Sciatic nerve (tissue), 2 donors: ENCODE data around the gene C11orf97. TPM values are rescaled to one million over a fixed set of nuclear protein-coding genes. Genes with fewer than 3 reads are reported as not detected.
A peak's percentile ranks its signal among the peaks of the same experiment; 100 is the strongest.
"Not testable (repeated sequence)": the region's sequence is repeated elsewhere in the genome, so short reads cannot be mapped to it uniquely, and the experiment has no call there.

Source experiments
- ATAC-seq: fragments of 200-7000 bp; cut with Tn5 transposase; one replicate; pipeline ENCODE4 v1.9.1; 2020; ENCODE audit warnings: mild to moderate bottlenecking, moderate library complexity
- DNase-seq: peaks from one replicate; pipeline ENCODE4 v3.0.0-alpha.2; 2020; ENCODE audit warnings: low spot score
- intact Hi-C: fragments of 100-400 bp; cut with DNase I; formaldehyde crosslinking; loops from one replicate; pipeline ENCODE4 v1.14.2; 2022
- total RNA-seq: library from RNA; stranded (reverse); fragmentation: NEBNext Ultra II Directional; extraction: Animal tissue kit (Norgen Biotek cat#: 25700); gene quantifications from one replicate; pipeline ENCODE4 v1.2.1, GENCODE V29; 2021
- donor health status: DM: no; HTN: no; CAD: no.
- donor health status: DM: no; HTN: no; CAD: no.

The C11orf97 gene
- total RNA-seq, 1 donor from 2014 or later = not detected

GRCh38 chr11:94546886-94547285 is 34.6 kb downstream of the C11orf97 start:
- intact Hi-C loops = no loop called here
- no peak for ATAC-seq
- no peak for DNase-seq

DNA sequence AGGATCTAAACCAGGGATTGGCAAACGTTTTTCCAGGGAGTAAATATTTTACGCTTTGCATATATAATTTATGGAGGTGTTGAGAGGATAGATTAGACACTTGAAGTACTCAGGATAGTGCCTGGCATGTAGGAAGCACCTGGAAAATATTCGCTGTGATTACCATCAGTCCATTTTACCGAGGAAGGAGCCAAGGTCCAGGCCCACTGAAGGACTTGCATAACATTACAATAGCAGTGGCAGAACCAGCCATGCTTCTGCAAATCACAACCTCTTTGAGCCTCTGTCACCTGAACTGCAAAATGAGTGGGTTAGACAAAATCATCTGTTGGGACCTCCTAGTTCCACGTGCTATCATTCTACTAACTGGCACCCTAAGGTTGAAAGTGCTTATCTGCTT is 36.9 kb downstream of the C11orf97 start:
- intact Hi-C loops = no loop called here
- ATAC-seq = no peak
- no peak for DNase-seq

GRCh38 chr11:94550513-94550912 is 38.3 kb downstream of the C11orf97 start:
- no peak for DNase-seq
- no peak for ATAC-seq
- intact Hi-C loops = no loop called here

DNA sequence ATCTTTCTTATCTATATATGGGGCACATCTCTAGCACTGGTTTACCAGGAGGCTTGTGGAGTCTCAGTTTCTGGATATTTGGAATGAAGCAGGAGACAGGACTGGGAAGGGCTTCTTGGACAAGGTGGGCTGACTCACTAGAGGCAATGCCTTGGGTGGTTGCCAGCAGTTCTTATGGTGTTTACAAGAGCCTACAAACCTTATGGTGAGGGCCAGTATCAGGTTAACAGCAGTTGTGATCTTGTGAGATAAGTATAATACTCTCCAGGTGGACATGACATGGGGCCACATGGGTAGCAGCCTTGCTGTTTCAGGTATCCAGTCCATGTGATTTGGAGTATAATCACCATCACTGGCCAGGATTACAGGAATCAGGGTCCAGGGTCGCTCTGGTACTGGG is 41.7 kb downstream of the C11orf97 start:
- intact Hi-C loops = no loop called here
- no peak for ATAC-seq
- no peak for DNase-seq

- DNase-seq, intact Hi-C loops, ATAC-seq: not testable (repeated sequence)
Measured at GRCh38 chr11:94555752-94556329, 43.6 kb downstream of the C11orf97 start.

DNA sequence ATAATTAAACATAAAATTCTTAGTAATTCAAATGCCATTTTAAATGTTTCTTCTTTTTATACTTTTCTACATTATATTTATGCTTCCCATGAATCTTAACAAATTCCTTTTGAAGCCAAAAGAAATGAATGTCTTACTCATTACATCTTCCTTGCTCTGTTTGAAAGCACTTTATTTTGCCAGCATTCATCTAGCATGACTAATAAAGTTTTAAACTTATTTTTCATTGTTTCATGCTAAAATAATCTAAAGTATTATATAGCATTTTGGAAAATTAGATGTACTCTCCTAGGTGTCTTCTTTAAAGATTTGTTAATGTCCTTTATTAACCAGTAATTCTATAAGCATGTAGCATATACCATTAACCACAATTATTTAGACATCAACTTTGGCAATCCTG is 45.2 kb downstream of the C11orf97 start:
- ATAC-seq = no peak
- no peak for DNase-seq
- intact Hi-C loops = no loop called here

- ATAC-seq = no peak
- intact Hi-C loops = no loop called here
Measured at GRCh38 chr11:94557992-94558391, 45.7 kb downstream of the C11orf97 start.

GRCh38 chr11:94558468-94558867 is 46.2 kb downstream of the C11orf97 start:
- intact Hi-C loops = no loop called here
- DNase-seq (no peak), ATAC-seq (no peak)

More at GRCh38 chr11:94557992-94558391, 45.7 kb downstream of the C11orf97 start:
- DNase-seq = no peak

GRCh38 chr11:94558932-94559331 is 46.7 kb downstream of the C11orf97 start:
- DNase-seq (no peak), ATAC-seq (no peak)
- intact Hi-C loops = no loop called here

DNA sequence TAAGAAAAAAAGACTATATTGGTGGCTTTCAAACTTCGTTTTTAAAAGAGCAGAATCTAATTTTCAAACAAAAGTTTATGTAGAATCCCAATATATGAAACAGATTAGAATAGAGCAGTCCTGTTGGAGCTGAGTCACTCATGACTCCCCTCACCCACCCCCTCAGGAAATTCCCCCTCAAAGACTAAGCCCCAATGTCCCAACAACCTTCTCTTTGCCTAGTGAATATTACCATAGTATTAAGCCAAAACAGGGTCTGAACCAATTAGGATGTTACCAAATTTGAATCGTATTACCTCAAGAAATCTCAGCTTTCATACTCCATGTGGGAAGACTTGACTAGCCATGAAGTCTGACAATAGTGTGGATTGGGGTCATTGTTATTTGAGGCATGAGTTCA is 47.1 kb downstream of the C11orf97 start:
- ATAC-seq = no peak
- intact Hi-C loops = no loop called here
- DNase-seq = no peak

DNA sequence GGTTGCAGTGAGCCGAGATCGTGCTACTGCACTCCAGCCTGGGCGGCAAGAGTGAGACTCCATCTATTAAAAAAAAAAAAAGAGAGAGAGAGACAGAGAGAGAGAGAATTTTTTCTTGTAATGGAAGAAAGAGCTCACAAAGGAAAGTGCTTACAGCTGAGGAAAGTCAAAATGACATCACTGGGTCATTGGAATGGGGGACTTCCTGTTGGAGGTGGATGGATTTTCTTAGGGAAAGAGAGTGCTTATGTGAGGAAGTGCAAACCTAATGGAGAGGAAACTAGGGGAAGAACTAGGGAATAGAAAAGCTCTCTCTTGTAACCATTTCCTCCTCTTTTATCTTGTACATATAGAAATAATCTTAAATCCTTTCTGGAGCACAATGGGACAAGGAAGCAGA is 48.6 kb downstream of the C11orf97 start:
- intact Hi-C loops = no loop called here
- no peak for ATAC-seq
- no peak for DNase-seq

DNA sequence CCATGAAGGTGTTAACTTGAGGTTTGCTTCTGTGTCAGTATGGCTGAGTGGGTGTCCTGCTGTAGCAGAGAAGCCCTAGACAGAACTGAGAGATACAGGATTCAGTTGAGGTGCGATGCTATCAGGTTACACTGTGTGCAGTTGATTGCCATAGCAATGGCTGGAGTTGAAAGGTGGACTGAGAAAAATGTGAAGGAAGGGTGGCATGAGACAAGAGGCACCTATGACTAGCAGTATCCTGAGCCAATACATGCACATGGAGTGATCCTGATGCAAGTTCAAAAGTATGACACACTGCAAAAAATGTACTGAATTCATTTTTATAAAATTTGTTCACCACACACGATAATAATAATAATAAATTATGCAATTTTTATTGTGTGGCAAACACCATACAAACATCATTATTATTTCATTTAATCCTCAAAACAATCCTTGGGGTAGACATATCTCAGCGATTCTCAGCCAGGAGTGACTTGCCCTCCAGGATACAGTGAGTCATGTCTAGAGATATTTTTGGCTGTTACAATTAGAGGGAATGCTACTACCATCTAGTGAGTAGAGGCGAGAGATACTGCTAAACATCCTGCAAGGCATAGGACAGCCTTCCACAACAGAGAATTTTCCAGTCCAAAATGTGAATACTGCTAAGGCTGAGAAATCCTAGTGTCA is 51.1 kb downstream of the C11orf97 start:
- ATAC-seq = peak; percentile 78
- intact Hi-C loops = no loop called here
- no peak for DNase-seq

DNA sequence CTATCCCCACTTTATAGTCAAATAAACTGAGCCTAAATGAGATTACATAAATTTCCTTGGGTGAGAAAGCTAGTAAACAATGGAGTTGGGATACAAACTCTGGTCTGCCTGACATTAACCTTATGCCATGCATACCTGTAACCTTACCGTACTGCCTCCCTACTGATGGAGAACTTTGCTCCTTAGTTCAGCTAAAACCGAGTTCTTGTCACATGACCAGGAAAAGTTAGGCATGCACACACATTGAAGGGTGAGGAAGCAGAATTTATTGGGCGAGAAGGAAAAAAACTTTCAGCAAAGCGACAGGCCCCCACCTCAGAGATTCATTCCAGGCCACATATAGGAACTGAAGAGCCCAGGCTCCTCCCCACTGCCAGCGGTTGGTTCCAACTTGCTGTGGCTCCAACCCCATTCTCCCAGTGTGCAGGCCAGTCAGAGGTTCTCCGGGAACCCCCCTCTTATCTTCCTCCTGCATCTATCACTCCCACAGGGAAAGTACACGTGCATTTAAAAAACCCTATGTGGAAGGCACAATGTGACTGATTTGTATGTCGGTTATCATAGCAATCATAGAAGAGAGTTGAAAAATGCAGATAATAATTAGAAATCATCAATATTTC is 51.7 kb downstream of the C11orf97 start:
- intact Hi-C loops = no loop called here
- DNase-seq = no peak
- no peak for ATAC-seq

DNA sequence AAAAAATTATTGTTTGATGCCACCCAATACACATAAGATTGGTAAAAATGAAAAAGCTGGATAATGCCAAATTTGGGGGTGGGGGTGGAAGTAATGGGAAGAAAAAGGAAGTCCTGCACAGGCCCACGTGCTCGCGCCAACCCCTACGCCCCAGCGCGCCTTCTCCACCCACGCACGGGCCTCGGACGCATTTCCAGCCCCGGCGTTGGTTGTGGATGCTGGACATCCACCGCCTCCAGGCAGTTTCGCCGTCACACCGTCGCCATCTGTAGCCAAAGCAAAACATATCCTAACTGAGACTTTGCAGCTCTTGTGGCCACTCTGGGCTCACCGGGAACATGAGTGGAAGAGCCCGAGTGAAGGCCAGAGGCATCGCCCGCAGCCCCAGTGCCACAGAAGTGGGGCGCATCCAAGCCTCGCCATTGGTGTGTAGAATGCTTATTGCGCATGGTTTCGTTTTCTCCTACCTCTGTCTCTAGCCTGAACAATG is 55.0 kb downstream of the C11orf97 start, which contains the start of gene PIWIL4:
Gene PIWIL4 (plus strand): TSS at position 188 of the 490 bp plus-strand sequence. CDS start 151 bp downstream, at position 339.
- no peak for DNase-seq
- intact Hi-C loops = no loop called here

DNA sequence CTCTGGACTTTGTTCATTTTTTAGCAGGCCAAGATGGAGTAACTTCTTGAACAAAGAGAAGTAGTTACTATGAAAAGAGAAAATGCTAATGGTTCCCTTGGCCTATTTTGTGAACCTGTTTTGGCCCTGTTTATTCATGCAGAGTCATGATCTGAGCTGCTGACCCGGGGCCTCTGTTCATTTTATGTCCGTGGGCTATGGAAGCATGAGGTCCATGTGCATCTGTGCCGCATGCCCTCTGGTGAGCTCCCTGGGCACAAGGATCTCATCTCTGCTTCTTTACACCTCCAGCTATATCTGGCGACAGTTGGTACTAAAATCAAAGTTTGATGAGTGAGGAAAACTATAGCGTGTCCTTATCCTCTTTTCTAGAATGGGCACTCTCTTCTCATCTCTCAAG is 55.9 kb downstream of the C11orf97 start:
- ATAC-seq = no peak
- intact Hi-C loops = no loop called here
- no peak for DNase-seq

More for the DNA sequence above, 55.0 kb downstream of the C11orf97 start, which contains the start of gene PIWIL4:
- no peak for ATAC-seq

- ATAC-seq (no peak), DNase-seq (no peak)
- intact Hi-C loops = no loop called here
Measured at GRCh38 chr11:94568717-94569116, 56.5 kb downstream of the C11orf97 start.

- DNase-seq, intact Hi-C loops, ATAC-seq: not testable (repeated sequence)
Measured at GRCh38 chr11:94572975-94573374, 60.7 kb downstream of the C11orf97 start.

- ATAC-seq (peak; percentile 26), DNase-seq (no peak)
- intact Hi-C loops = no loop called here
Measured at GRCh38 chr11:94574193-94574961, 62.1 kb downstream of the C11orf97 start.

GRCh38 chr11:94576306-94576705 is 64.0 kb downstream of the C11orf97 start:
- intact Hi-C loops = no loop called here
- ATAC-seq = no peak
- DNase-seq = no peak
